NCI-H128 (cell line): ENCODE data around the gene PPP2R2C.

ENCODE experiments used
- DNase-seq: peaks from one replicate; lab custom pipeline; 2025; ENCODE audit not compliant: unreplicated experiment; lab: John Stamatoyannopoulos, UW

The PPP2R2C gene

GRCh38 chr4:6494431-6495295 lies 22.2 kb upstream of the PPP2R2C start:
- DNase-seq: no peak

GRCh38 chr4:6493658-6494304 lies 21.4 kb upstream of the PPP2R2C start:
- DNase-seq: no peak

DNA sequence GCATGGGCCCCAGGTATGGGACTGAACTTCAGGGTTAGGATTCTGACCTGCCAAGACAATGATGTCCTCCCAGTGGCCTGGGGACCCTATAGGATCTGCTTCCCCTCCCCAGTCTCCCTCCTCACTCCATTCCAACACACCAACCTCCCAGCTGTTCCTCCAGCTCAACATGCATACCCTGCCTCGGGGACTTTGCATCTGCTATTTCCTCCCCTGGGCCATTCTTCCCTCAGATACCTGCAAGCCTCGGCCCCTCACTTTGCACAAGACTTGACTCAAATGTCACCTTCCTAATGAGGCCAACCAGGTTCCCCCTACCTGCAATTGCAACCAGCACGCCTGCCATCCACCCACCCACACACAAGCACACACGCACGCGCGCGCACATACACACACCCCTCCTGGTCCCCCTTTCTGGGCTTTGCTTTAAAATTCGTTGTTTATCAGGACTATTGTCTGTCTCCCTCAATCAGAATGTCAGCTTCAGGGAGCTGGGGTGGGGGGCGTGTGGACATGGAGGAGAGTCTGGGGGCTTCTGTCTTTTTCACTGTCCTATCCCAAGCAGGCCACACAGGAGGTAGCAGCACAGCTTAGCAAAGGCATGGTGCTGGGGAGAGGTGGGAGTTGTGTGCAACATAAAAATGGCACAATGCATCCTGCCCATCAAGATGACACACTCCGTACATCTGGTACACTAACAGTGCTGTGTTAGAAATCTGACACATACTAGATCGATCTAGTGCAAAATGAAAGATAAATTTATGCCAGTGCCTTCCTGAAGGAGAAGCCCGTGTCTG lies 20.6 kb upstream of the PPP2R2C start:
- no peak for DNase-seq

- DNase-seq: no peak
These were observed 19.7 kb upstream of the PPP2R2C start for GRCh38 chr4:6492027-6492590.

GRCh38 chr4:6491235-6491634 lies 18.8 kb upstream of the PPP2R2C start:
- no peak for DNase-seq

DNA sequence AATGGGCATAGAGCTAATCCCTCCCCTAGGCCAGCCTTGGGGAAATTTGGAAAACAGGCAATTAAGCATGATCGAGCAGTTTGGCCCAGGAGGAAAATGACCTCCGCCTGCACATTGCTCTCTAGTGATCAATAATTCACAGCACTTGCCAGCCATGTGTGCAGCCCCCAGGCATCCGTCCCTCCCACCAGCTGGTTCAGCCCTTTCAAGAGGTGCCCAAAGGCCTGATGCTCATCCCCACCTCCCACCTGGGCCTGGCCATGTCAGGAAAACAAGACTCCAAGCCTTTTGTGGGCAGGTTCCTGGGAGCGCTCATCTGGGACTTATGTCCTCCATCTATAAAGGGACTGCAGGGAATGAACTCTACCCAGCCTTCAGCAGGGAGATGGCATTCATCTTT lies 17.5 kb upstream of the PPP2R2C start:
- no peak for DNase-seq

- DNase-seq: no peak
These were observed 15.1 kb upstream of the PPP2R2C start for GRCh38 chr4:6487466-6487865.

DNA sequence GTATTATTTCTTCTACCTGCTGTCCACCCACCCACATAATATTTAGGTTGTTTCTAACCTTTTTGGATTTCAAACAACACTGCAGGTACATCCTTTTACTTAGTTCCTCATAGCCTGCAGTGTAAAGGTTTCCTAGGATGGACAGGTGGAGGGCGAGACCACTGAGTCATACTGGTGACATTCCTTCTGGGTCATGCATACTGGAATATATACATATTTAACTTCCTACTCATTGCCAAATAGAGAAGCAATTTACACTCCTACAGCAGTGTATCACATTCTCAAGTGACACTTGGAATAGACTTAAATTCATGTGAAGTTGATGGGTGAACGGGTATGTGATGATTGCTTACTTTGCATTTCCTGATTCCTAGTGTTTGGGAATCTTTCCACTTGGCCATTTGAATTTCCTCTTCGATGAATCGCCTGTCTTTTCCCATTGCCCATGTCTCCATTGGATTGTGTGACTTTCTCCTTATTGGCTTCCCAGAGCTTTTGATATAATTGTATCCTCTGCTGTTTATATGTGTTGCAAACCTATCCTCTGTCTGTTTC lies 8.2 kb upstream of the PPP2R2C start:
- DNase-seq: no peak

DNA sequence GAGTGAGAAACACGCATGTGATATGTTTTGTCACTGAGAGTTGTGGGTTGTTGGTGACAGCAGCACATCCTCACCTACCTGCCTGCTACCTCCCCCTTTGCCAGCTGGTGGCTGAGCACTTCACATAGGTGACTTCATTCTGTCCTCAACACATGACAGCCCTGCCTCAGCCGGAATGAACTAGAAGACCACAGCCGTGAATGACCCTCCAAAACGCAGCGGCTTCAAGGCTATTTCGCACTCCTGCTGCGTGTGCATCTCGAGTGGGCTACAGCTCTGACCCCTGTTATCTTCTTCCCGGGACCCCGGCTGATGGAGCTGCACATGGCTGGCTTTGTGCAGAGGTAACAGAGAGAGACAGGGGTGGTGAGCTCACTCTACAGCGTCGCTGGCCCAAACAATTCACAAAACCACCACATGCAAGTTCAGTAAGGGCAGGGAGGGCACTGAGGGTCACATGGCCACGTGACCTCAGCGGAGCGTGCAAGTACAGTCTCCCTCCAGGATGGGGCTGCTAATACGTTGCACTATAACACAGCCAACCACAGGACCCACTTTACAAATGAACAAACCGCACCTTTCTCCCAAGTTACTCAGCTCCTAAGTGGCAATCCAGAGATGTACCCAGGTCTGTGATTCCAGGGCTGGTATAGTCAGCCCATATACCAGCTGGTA lies 6.3 kb upstream of the PPP2R2C start:
- no peak for DNase-seq

DNA sequence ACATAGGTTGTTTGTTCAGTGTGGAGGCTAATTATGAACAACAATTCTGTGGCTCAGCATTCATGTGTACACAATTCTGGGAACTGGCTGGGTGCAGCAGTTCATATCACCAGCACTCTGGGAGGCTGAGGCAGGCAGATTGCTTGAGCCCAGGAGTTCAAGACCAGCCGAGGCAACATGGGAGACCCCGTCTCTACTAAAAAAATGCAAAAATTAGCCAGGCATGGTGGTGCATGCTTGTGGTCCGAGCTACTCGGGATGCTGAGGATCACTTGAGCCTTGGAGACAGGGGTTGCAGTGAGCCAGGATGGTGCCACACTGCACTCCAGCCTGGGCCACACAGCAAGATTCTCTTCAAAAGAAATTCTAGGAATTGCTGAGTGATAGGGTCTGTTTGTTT lies 4.5 kb upstream of the PPP2R2C start:
- no peak for DNase-seq

GRCh38 chr4:6475492-6476020 lies 3.1 kb upstream of the PPP2R2C start:
- no peak for DNase-seq

- no peak for DNase-seq
These were observed 2.5 kb upstream of the PPP2R2C start for GRCh38 chr4:6474705-6475457.

GRCh38 chr4:6474053-6474568 lies 1.7 kb upstream of the PPP2R2C start:
- no peak for DNase-seq

DNA sequence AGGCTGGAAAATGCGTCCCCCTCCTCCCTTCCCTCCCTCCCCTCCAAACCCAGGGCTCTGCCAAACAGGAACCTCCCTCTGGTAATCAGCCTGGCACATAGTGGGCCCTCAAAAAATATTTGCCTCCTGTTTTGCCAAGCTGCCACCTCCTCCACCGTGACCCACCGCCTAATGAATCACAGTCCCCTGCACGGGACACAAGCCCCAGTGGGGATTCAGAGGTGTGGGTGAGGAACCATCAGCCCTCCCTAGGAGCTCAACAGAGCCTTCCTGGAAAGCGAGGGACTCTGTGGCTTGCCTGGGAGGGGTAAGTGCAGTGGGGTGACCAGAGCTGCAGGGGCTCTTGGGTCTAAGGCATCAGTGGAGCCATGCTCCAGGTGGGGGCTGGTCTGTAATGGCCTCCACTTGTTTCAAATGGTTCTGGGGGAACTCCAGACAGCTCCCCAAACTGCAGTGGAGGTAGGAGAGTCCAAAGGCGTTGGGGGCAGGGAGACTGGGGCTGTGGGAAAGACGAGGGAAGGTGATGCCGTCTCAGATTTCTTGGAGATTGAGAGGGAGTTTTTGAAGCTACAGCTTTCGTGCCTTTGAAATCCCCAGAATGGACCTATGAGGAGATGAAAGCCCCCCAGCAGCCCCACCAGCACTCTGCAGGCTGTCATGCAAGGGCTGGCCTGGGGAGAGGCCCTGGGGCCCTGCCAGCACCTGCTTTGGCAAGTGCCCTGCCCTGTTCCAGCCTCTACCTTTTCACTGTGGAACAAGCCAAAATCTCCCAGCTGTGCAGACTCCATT lies 1.0 kb upstream of the PPP2R2C start:
- DNase-seq: no peak

DNA sequence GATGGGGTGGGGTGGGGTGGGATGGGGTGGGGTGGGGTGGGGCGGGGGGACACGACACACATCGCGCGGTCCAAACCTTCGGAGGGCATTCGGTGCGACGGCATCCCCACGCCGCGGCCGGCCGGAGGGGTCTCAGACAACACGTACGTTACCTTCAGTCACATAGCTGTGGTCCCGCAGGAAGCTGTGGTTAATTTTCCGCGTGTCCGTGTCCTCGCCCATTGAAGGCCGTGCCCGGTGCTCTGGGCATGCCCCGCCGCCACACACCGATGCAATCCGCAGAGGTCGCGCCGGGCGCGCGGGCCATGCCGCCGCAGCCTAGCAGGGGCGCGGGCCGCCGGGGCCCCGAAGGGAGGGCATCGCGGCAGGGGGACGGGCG lies 417 bp downstream of the PPP2R2C start:
- no peak for DNase-seq

DNA sequence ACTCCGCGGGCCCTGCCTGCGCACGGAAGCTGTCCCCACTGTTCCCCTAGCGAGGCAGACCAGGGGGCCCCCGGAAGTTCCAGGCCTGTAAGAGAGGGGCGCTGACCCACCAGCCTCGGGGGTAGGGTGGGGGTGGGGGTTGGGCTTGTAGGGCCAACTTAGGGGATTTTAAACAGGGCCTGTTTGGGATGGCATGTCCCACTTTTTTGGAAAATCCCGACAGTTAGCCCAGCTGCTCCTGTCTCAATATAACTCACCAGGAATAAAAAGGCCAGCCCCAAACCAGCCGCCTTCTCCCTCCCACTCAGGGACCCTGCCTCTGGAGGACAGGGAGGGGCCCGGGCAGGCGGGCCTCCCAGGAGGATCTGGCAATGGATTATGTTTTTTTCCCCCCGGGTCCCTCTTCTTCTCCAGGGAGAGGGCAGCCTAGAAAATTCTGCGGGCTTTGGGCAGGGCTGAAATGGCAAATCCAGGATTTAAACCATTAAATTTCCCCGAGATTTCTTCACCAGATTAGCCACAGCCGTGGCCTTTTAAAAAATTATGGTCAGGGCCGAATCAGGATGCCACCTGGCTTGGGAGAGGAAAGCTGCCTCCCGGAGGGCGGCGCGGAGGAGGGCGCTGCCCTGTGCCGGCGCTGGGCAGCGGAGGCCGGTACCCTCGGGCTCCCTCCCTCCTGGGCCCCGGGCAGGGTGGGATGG lies 957 bp downstream of the PPP2R2C start:
- no peak for DNase-seq

- no peak for DNase-seq
These were observed 1.7 kb downstream of the PPP2R2C start for GRCh38 chr4:6470502-6471306.
